Naive B cell (primary cell): ENCODE results near the gene IGLON5. TPM values are rescaled to one million over a fixed set of nuclear protein-coding genes. Genes with fewer than 3 reads are reported as not detected.

Experiments used
- ATAC-seq, 2 donors: fragments of 150-1000 bp; cut with Tn5 transposase; 2 replicates each; pipeline ENCODE4 v1.10.0; 2021; ENCODE audit warnings: low read depth in 2 of 2, mild to moderate bottlenecking in 2 of 2, moderate library complexity in 2 of 2
- DNase-seq: peaks from one replicate; pipeline ENCODE4 v3.0.0; 2022
- H3K27ac Mint-ChIP-seq, 6 donors: one replicate each; pipeline ENCODE4 v1.8.0; 2020 to 2022; ENCODE audit warnings: mild to moderate bottlenecking in 6 of 6, mixed read lengths in 6 of 6, moderate library complexity in 5 of 6, inconsistent platforms in 2 of 6
- H3K27me3 Mint-ChIP-seq, 3 donors: one replicate each; pipeline ENCODE4 v1.8.0; 2021 to 2022; ENCODE audit warnings: mixed read lengths in 3 of 3, mild to moderate bottlenecking in 1 of 3
- H3K36me3 Mint-ChIP-seq, 2 donors: one replicate each; pipeline ENCODE4 v1.8.0; 2020 to 2022; ENCODE audit warnings: mixed read lengths in 2 of 2, inconsistent platforms in 1 of 2, mild to moderate bottlenecking in 1 of 2
- H3K4me1 Mint-ChIP-seq, 3 donors: one replicate each; pipeline ENCODE4 v1.8.0; 2020 to 2022; ENCODE audit warnings: mixed read lengths in 3 of 3, inconsistent platforms in 1 of 3, mild to moderate bottlenecking in 1 of 3, moderate library complexity in 1 of 3
- H3K4me3 Mint-ChIP-seq, 8 donors: one replicate each; pipeline ENCODE4 v1.8.0; 2020 to 2022; ENCODE audit warnings: mild to moderate bottlenecking in 8 of 8, mixed read lengths in 8 of 8, moderate library complexity in 8 of 8, inconsistent platforms in 2 of 8
- H3K9me3 Mint-ChIP-seq, 7 donors: one replicate each; pipeline ENCODE4 v1.8.0; 2020 to 2022; ENCODE audit warnings: mixed read lengths in 7 of 7, mild to moderate bottlenecking in 5 of 7, inconsistent platforms in 2 of 7, moderate library complexity in 1 of 7
- polyA plus RNA-seq, 6 donors: library from polyadenylated mRNA; unstranded; fragments of 300-500 nt; fragmentation: Illumina TruSeq; gene quantifications; one replicate each; pipeline ENCODE4 v1.2.3, GENCODE V29; 2021; ENCODE audit warnings: low read depth in 6 of 6

Gene IGLON5
- polyA plus RNA-seq, 6 donors from 2014 or later = not detected

- peak overlapping the region in 3 of 8 donors; percentile 42 to 50 (median 47) for H3K4me3 Mint-ChIP-seq
- peaks cover 0 to 24% (median 19%) of the 10 kb centered on the region in 3 donors for H3K27me3 Mint-ChIP-seq
- DNase-seq (no peak), ATAC-seq (no peak)
- H3K9me3 Mint-ChIP-seq = peaks cover 0 to 2% (median 0%) of the 10 kb centered on the region in 7 donors
- peak overlapping the region in 1 of 6 donors; percentile 29 for H3K27ac Mint-ChIP-seq
- peaks cover 0 to 1% of the 10 kb centered on the region in 2 donors for H3K36me3 Mint-ChIP-seq
- peaks cover 22 to 26% (median 24%) of the 10 kb centered on the region in 3 donors for H3K4me1 Mint-ChIP-seq
Observed at GRCh38 chr19:51337141-51337860, 25.9 kb downstream of the IGLON5 start.

- H3K4me1 Mint-ChIP-seq = peaks cover 29 to 33% (median 31%) of the 10 kb centered on the region in 3 donors
- no peaks in the 10 kb centered on the region for H3K36me3 Mint-ChIP-seq
- no peak for DNase-seq
- ATAC-seq = no peak
- peaks cover 0 to 2% (median 0%) of the 10 kb centered on the region in 7 donors for H3K9me3 Mint-ChIP-seq
- peak overlapping the region; percentile 35 to 96 (median 92) for H3K4me3 Mint-ChIP-seq
- peaks cover 0 to 24% (median 19%) of the 10 kb centered on the region in 3 donors for H3K27me3 Mint-ChIP-seq
- peak overlapping the region in 2 of 6 donors; percentile 15 to 71 for H3K27ac Mint-ChIP-seq
Observed at GRCh38 chr19:51337861-51338562, 26.6 kb downstream of the IGLON5 start.

DNA sequence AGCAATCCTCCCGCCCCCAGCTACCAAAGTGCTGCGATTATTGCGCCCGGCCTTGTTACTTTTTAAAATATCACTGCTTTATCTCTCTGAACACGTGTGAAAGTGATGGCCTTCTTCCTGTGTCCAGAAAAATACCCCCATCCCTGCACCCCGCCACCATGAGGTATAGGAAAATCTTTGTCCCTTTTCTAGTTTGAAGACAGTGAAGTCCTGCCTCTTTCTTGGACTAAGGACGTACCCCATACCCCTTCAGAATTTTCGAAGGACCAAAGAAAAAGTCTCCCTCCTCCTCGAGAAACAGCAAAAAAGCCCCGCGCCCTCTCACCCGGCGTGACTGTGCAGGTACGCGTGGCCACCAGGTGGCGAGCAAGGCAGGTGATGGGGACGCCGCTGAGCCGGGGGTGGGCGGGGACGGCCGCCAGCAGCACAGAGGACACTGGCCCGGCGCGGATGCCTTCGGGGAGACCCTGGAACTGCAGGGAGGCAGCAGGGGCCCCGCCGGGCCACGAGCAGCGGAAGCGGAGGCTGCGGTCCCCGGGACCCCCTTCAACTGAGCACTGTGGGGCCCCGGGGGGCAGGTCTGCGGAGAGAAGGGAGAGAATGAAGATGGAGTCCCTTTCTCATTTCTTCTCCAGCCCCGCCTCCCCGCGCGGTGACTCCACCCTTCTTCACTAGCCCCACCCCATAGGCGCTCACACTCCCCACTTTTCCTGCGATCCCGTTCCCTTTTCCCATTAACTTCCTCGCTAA, 27.3 kb downstream of the IGLON5 start:
- H3K27me3 Mint-ChIP-seq = peaks cover 0 to 23% (median 19%) of the 10 kb centered on the region in 3 donors

DNA sequence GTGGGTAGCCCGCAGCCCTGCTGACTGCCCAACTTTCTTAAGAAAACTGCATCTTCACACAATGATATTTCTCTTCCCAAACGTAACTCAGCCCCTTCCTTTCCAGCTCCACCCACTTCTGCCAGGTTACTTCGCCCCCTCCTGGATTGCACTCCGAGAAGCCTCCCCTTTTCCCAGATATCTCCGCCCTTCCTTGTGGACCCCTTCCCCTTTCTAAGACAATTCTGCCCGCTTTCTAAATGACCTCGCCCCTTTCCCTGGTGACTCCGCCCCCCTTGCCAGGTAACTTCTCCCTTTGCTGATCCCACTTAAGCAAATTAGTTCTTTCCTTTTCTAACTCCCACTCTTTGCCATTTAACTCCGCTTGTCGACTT, 27.9 kb downstream of the IGLON5 start:
- Mint-ChIP-seq H3K4me3 (peak overlapping the region; percentile 88 to 96 (median 92)), H3K27me3 (peaks cover 0 to 18% (median 18%) of the 10 kb centered on the region in 3 donors), H3K4me1 (peaks cover 39 to 46% (median 42%) of the 10 kb centered on the region in 3 donors), H3K9me3 (peaks cover 0 to 2% (median 0%) of the 10 kb centered on the region in 7 donors), H3K36me3 (no peaks in the 10 kb centered on the region), H3K27ac (peak overlapping the region in 5 of 6 donors; percentile 50 to 96 (median 92))
- DNase-seq (no peak), ATAC-seq (no peak)

More for the DNA sequence above, 27.3 kb downstream of the IGLON5 start:
- Mint-ChIP-seq H3K4me1 (peaks cover 34 to 40% (median 37%) of the 10 kb centered on the region in 3 donors), H3K36me3 (no peaks in the 10 kb centered on the region), H3K9me3 (peaks cover 0 to 2% (median 0%) of the 10 kb centered on the region in 7 donors), H3K4me3 (peak overlapping the region; percentile 88 to 96 (median 92)), H3K27ac (peak overlapping the region in 5 of 6 donors; percentile 48 to 96 (median 87))
- DNase-seq (peak; percentile 83), ATAC-seq (peak; percentile 72 to 80)

DNA sequence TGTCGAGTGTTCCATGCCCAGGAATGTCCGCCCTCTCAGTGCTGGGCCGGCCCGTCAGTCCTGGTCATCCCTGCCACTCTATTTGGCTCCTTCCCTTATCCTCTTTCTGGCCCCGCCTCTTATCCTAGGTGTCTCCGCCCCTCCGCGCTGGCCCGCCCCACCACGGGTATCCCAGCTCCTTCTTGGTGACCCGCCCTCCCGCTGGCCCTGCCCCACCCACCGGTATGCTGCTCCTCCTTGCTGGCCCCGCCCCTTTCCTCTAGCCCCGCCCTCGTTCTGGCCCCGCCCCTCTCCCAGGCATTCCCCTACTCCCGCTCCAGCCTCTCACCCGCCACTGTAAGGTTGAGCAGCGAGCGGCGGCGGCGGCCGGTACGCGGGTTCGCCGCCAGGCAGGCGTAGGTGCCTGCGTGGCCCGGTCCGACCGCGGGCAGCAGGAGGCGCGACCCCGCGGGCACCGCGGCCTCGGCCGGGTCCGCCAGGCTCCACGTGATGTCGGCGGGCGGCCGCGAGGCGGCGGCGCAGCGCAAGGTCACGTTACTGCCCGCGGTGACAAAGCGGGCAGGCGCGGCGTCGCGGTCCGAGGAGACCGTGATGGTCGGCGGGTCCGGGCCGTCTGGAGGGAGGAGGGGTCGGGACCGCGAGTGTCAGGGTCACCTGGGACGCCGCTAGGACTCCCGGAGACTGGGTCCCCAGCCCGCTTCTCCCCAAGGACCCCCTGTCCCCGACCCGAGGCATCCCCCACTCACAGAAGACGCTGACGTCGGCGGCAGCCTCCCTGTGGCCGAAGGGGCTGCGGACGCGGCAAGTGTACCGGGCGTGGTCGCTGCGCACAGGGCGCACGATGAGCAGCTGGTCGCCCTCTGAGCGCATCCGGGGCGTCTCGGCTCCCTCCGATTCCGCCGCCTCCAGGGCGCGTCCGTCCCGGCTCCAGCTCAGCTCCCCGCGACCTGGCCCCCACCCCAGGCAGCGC, 28.5 kb downstream of the IGLON5 start:
- Mint-ChIP-seq H3K9me3 (peaks cover 0 to 2% (median 0%) of the 10 kb centered on the region in 7 donors), H3K4me1 (peaks cover 44 to 52% (median 47%) of the 10 kb centered on the region in 3 donors), H3K27ac (peak overlapping the region in 5 of 6 donors; percentile 81 to 96 (median 92)), H3K4me3 (peak overlapping the region; percentile 88 to 96 (median 92)), H3K36me3 (no peaks in the 10 kb centered on the region), H3K27me3 (peaks cover 0 to 11% (median 11%) of the 10 kb centered on the region in 3 donors)
- ATAC-seq = peak; percentile 56 to 58
- DNase-seq = peak; percentile 67

GRCh38 chr19:51341066-51341465, 29.6 kb downstream of the IGLON5 start:
- H3K4me3 Mint-ChIP-seq = peak overlapping the region in 7 of 8 donors; percentile 64 to 92 (median 85)
- H3K36me3 Mint-ChIP-seq = no peaks in the 10 kb centered on the region
- peak overlapping the region in 5 of 6 donors; percentile 60 to 92 (median 83) for H3K27ac Mint-ChIP-seq
- DNase-seq (no peak), ATAC-seq (no peak)
- H3K4me1 Mint-ChIP-seq = peaks cover 49 to 59% (median 52%) of the 10 kb centered on the region in 3 donors
- peaks cover 0 to 6% (median 5%) of the 10 kb centered on the region in 3 donors for H3K27me3 Mint-ChIP-seq
- peaks cover 0 to 2% (median 0%) of the 10 kb centered on the region in 7 donors for H3K9me3 Mint-ChIP-seq

DNA sequence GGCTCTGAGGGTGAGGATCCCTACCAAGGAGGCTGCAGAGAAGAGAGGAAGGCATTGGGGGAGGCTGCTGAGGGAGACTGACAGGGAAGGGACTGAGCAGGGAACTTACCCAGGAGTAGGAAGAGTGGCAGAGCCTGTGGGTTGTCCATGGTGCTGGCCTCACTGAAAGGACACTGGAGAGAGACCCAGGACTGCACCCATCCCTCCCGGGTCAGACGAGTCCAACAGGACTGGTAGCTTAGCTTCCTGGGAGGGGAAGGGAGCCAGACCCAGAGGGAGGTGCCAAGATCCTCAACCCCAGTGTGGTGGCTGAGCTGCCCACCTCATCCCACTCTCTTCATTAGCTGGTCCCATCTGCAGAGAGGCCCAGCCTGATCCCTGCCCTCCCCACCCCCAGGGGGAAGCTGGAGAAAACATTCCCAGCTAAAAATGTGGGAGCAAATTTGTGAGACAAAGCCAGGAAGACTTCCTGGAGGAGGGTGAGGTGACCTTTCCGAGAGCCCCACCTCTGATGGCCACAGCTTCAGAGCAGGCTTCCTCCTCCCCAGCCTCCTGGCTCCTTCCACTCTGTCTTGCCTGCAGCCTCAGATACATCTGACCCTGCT, 30.6 kb downstream of the IGLON5 start, which contains the start of gene VSIG10L:
Gene VSIG10L, minus strand, starts transcription at position 164 of the 605 bp plus-strand sequence. Its CDS starts 15 bp downstream, at position 149.
- Mint-ChIP-seq H3K36me3 (no peaks in the 10 kb centered on the region), H3K4me1 (peaks cover 52 to 69% (median 52%) of the 10 kb centered on the region in 3 donors)

GRCh38 chr19:51342631-51343569, 31.5 kb downstream of the IGLON5 start:
- H3K36me3 Mint-ChIP-seq = peaks cover 5 to 6% of the 10 kb centered on the region in 2 donors
- no peaks in the 10 kb centered on the region for H3K27me3 Mint-ChIP-seq
- H3K4me1 Mint-ChIP-seq = peaks cover 52 to 73% (median 55%) of the 10 kb centered on the region in 3 donors
- H3K9me3 Mint-ChIP-seq = peaks cover 0 to 2% (median 0%) of the 10 kb centered on the region in 7 donors
- peak overlapping the region in 5 of 8 donors; percentile 21 to 72 (median 63) for H3K4me3 Mint-ChIP-seq
- no peak for ATAC-seq
- no peak for DNase-seq
- H3K27ac Mint-ChIP-seq = peak overlapping the region; percentile 67 to 93 (median 82)

More for the DNA sequence above, 30.6 kb downstream of the IGLON5 start, which contains the start of gene VSIG10L:
- H3K27ac Mint-ChIP-seq = peak within 1 kb of the TSS; percentile 67 to 93 (median 84)
- peaks cover 0 to 2% (median 0%) of the 10 kb centered on the region in 7 donors for H3K9me3 Mint-ChIP-seq
- peak within 1 kb of the TSS; percentile 57 to 92 (median 74) for H3K4me3 Mint-ChIP-seq
- no peak for ATAC-seq
- no peak for DNase-seq
- H3K27me3 Mint-ChIP-seq = no peaks in the 10 kb centered on the region

DNA sequence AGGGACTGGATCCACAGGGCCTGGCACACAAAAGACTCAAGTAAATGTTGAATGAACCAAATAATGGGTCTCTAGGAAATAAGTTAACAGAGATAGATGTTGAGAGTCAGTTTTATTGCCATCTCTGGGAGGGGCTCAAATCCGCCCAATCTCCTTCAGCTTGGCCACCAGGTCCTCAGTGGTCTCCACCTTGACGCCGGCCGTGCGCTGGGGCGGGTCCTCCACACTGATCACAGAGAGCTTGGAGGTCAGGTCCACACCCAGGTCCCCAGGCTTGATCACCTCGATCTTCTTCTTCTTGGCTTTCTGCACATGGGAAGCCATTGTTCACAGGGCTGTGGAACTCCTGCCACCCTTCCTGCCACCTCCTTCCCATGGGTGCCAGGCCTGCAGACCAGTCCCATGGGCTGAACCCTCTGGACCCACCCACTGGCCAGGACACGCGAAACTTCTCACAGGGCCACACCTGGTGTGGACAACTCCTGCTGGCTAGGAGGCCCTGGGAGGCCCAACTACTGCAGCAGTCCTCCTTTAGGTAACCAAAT, 33.7 kb downstream of the IGLON5 start:
- DNase-seq (no peak), ATAC-seq (no peak)
- no peaks in the 10 kb centered on the region for H3K9me3 Mint-ChIP-seq
- peaks cover 38 to 61% (median 41%) of the 10 kb centered on the region in 3 donors for H3K4me1 Mint-ChIP-seq
- H3K36me3 Mint-ChIP-seq = peaks cover 5 to 7% of the 10 kb centered on the region in 2 donors
- H3K27me3 Mint-ChIP-seq = no peaks in the 10 kb centered on the region
- H3K27ac Mint-ChIP-seq = peak overlapping the region in 5 of 6 donors; percentile 90 to 97 (median 92)
- peak overlapping the region; percentile 13 to 87 (median 78) for H3K4me3 Mint-ChIP-seq

DNA sequence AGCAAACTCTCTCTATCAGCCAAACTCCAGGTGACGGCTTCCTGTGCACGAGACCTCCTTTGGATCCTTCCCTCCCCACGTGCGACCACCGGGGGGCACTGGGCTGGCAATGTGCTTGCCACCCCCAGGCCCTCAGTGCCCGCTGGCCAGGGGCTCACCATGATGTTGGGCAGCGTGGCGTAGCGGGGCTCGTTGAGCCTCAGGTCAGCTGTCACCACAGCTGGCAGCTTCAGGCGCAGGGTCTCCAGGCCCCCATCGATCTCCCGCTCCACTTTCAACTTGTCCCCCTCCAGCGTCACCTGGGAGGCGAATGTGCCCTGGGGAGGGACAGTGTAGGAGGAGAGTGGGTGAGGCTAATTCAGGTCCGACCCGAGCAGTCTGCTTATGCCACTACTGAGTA, 35.3 kb downstream of the IGLON5 start:
- peaks cover 30 to 55% (median 36%) of the 10 kb centered on the region in 3 donors for H3K4me1 Mint-ChIP-seq
- H3K4me3 Mint-ChIP-seq = no peak overlapping the region
- peak overlapping the region in 2 of 6 donors; percentile 36 to 69 for H3K27ac Mint-ChIP-seq
- no peak for DNase-seq
- no peaks in the 10 kb centered on the region for H3K27me3 Mint-ChIP-seq
- H3K9me3 Mint-ChIP-seq = no peaks in the 10 kb centered on the region
- H3K36me3 Mint-ChIP-seq = peaks cover 13 to 17% of the 10 kb centered on the region in 2 donors
- ATAC-seq = no peak
